Neural crest cell (in vitro differentiated cells): ENCODE results near the gene RGS7. TPM values are rescaled to one million over a fixed set of nuclear protein-coding genes. Genes with fewer than 3 reads are reported as not detected.

Experiments used
- DNase-seq: peaks from one replicate; pipeline ENCODE4 v3.0.0; 2021; ENCODE audit warnings: low read depth, mixed read lengths, low spot score
- H3K27ac Mint-ChIP-seq: one replicate; pipeline ENCODE4 v1.8.0; 2021; ENCODE audit warnings: mild to moderate bottlenecking, mixed read lengths; ENCODE audit not compliant: unreplicated experiment
- H3K27me3 Mint-ChIP-seq: 2 replicates; pipeline ENCODE4 v1.8.0; 2021; ENCODE audit warnings: low read depth, mild to moderate bottlenecking, mixed read lengths
- H3K36me3 Mint-ChIP-seq: 2 replicates; pipeline ENCODE4 v1.8.0; 2021; ENCODE audit warnings: low read depth, mild to moderate bottlenecking, mixed read lengths
- H3K4me1 Mint-ChIP-seq: 2 replicates; pipeline ENCODE4 v1.8.0; 2021; ENCODE audit warnings: mixed read lengths
- H3K4me3 Mint-ChIP-seq: one replicate; pipeline ENCODE4 v1.8.0; 2021; ENCODE audit warnings: mild to moderate bottlenecking, mixed read lengths
- H3K9me3 Mint-ChIP-seq: 2 replicates; pipeline ENCODE4 v1.8.0; 2021; ENCODE audit warnings: mixed read lengths
- total RNA-seq: library from RNA; stranded (reverse); gene quantifications from 2 replicates; pipeline ENCODE4 v1.2.1, GENCODE V29; 2021
- TF ChIP-seq, protein P1 (sequence below): fragments of 200-600 bp; sonication (generic); conservative IDR thresholded peaks from 2 replicates; pipeline ENCODE4 v1.5.0; 2021; ENCODE audit warnings: antibody characterized with exemption, mild to moderate bottlenecking

The RGS7 gene
- total RNA-seq, 1 donor from 2014 or later, result 0.65 TPM

DNA sequence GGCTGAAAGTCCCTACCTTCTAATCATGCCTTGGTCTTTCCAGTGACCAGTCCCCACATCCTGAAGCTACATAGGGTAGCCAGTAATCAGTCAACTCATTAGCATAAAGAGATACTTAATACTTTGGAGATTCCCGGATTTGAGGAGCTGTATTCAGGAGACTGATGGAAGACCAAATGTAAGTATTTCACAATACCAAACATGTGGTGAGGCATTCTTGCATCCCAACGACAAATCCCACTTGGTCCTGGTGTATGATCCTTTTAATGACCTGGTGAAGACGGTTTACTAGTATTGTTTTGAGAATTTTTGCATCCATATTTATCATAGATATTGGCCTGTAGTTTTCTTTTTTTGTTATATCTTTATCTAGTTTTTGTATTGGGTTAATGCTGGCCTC is 40.6 kb downstream of the RGS7 start:
- H3K4me1 Mint-ChIP-seq, result no peaks in the 10 kb centered on the region
- TF ChIP-seq, protein P1, sequence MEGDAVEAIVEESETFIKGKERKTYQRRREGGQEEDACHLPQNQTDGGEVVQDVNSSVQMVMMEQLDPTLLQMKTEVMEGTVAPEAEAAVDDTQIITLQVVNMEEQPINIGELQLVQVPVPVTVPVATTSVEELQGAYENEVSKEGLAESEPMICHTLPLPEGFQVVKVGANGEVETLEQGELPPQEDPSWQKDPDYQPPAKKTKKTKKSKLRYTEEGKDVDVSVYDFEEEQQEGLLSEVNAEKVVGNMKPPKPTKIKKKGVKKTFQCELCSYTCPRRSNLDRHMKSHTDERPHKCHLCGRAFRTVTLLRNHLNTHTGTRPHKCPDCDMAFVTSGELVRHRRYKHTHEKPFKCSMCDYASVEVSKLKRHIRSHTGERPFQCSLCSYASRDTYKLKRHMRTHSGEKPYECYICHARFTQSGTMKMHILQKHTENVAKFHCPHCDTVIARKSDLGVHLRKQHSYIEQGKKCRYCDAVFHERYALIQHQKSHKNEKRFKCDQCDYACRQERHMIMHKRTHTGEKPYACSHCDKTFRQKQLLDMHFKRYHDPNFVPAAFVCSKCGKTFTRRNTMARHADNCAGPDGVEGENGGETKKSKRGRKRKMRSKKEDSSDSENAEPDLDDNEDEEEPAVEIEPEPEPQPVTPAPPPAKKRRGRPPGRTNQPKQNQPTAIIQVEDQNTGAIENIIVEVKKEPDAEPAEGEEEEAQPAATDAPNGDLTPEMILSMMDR, result no peak
- H3K4me3 Mint-ChIP-seq, result no peak overlapping the region
- H3K27me3 Mint-ChIP-seq, result no peaks in the 10 kb centered on the region
- no peak for DNase-seq
- H3K36me3 Mint-ChIP-seq, result no peaks in the 10 kb centered on the region
- H3K27ac Mint-ChIP-seq, result no peak overlapping the region
- no peaks in the 10 kb centered on the region for H3K9me3 Mint-ChIP-seq

DNA sequence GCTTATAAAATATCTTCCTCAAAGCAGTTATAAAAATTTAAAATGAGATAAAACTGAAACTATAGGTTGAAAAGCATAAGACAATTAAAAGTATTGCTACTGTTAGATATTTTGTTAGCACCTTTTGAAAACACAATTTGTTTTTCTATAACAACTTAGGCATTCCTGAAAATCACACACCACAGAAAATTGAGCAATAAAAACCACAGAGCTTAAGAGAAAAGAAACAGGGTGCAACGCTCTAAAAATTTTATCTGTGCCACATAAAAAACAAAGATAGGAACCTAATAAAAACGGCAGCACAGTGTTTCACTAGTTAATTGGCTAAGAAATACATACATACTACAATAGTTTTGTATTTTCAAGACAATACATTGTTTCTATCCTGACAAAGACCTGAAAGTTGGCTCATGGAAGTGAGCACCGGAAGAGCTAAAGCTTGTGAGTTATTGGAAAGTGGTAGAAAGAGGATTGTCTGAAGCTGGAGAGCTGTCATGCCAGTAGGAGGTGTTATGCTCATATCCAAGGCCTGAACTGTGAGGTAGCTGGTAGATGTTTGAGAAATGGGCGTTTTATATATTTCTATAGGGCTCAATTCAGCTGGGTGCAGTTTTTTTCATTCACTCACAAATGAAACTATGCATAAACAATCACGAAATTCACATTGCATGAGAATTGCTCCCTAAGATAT is 45.8 kb downstream of the RGS7 start:
- Mint-ChIP-seq H3K27me3 (no peaks in the 10 kb centered on the region), H3K9me3 (no peaks in the 10 kb centered on the region), H3K4me1 (peaks cover 13% of the 10 kb centered on the region), H3K4me3 (no peak overlapping the region), H3K27ac (no peak overlapping the region), H3K36me3 (no peaks in the 10 kb centered on the region)
- TF ChIP-seq, protein P1, result no peak
- DNase-seq, result no peak

DNA sequence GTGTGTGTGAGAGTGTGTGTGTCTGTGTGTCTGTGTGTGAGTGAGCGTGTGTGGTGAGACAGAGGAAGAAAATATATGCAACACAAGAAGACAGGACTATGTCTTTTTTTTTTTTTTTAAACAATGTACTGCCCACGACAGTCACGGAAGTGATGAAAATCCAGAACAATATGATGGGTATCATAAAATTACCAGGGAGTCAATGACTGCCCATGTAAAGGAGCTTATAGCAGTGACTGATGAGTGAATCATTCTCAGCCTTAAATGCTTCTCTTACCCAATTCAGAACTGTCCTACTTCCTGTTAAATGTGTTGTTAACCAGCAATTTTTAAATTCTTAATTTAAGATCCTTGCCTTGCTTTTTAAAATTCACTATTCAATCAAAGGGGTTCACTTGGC is 46.6 kb downstream of the RGS7 start:
- H3K9me3 Mint-ChIP-seq, result no peaks in the 10 kb centered on the region
- H3K27me3 Mint-ChIP-seq, result no peaks in the 10 kb centered on the region
- H3K36me3 Mint-ChIP-seq, result no peaks in the 10 kb centered on the region
- TF ChIP-seq, protein P1, result no peak
- no peak for DNase-seq
- H3K4me1 Mint-ChIP-seq, result peaks cover 13% of the 10 kb centered on the region
- no peak overlapping the region for H3K27ac Mint-ChIP-seq
- no peak overlapping the region for H3K4me3 Mint-ChIP-seq

DNA sequence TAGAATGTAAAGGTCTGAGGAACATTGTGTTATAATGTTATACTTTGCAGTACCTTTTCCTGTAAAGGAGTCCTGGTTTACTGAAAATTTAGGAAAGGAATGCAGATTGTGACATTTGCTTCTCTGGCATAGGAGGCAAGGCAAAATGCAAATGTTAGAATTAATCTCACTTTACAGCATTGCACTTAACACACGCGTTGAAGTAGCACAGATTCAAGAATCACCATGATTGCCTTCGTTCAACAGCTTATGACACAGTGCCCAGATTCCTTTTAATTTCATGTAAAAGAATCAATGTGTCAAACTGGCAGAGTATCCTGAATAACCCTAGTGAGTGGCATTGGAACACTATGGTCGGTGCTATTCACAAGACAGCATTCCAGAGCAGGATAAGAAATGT is 47.4 kb downstream of the RGS7 start:
- H3K4me3 Mint-ChIP-seq, result no peak overlapping the region
- peaks cover 2% of the 10 kb centered on the region for H3K9me3 Mint-ChIP-seq
- no peak overlapping the region for H3K27ac Mint-ChIP-seq
- TF ChIP-seq, protein P1, result no peak
- H3K27me3 Mint-ChIP-seq, result no peaks in the 10 kb centered on the region
- peaks cover 13% of the 10 kb centered on the region for H3K4me1 Mint-ChIP-seq
- no peaks in the 10 kb centered on the region for H3K36me3 Mint-ChIP-seq
- DNase-seq, result no peak

DNA sequence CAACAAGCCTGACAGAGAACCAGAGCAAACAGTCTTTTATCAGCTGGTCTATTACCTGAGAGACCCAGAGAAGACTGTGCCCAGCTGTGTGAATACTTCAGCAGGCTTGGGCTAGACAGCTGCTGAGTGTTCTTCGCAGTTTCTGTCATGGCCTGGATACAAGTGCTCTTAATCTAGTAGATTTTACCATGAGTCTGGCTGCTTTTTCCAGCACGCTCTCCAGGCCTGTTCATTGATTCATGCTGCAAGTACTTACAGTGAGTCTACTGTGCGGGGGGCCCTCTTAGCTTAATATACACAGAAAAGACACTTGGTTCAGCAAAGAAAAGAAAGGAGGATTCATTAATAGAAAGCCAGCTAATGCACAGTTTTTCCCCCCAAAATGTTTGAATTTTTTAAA is 48.5 kb downstream of the RGS7 start:
- no peak overlapping the region for H3K27ac Mint-ChIP-seq
- H3K27me3 Mint-ChIP-seq, result no peaks in the 10 kb centered on the region
- DNase-seq, result no peak
- TF ChIP-seq, protein P1, result no peak
- H3K9me3 Mint-ChIP-seq, result peaks cover 7% of the 10 kb centered on the region
- peaks cover 13% of the 10 kb centered on the region for H3K4me1 Mint-ChIP-seq
- peaks cover 5% of the 10 kb centered on the region for H3K36me3 Mint-ChIP-seq
- no peak overlapping the region for H3K4me3 Mint-ChIP-seq
